Measurements from ENCODE around the gene MBD6.

- TF ChIP-seq CTCF (IDR thresholded peaks at IDR 0.05; ENCODE audit: low read length) (no peak), EZH2 (optimal IDR thresholded peaks at IDR 0.05; ENCODE audit: low read depth, low read length) (no peak), EZH2phosphoT487 (IDR thresholded peaks at IDR 0.05; ENCODE audit: low read length) (no peak)
Measured at GRCh38 chr12:57474430-57474829, 48.2 kb upstream of the MBD6 start.

Measured in MM.1S (cell line).